ENCODE measurements around the gene SUN3. TPM values are rescaled to one million over a fixed set of nuclear protein-coding genes. Genes with fewer than 3 reads are reported as not detected.

The SUN3 gene
- polyA plus RNA-seq, 1 donor from 2014 or later, result not detected

GRCh38 chr7:47979832-47980181 is 49.1 kb downstream of the SUN3 start:
- no peaks in the 10 kb centered on the region for H3K9me2 ChIP-seq (ENCODE audit: insufficient read depth, low read length)
- peak overlapping the region; percentile 74 for H3K4me3 ChIP-seq (ENCODE audit: low read length)
- peak overlapping the region; percentile 71 for H2AFZ ChIP-seq (ENCODE audit: low read depth, low read length)
- H3K27ac ChIP-seq (ENCODE audit: low read length), result no peak overlapping the region
- peaks cover 4% of the 10 kb centered on the region for H3K79me2 ChIP-seq (replicated peaks; ENCODE audit: insufficient read depth, low read length)
- no peaks in the 10 kb centered on the region for H3F3A ChIP-seq (ENCODE audit: insufficient read depth, low read length, poor library complexity, severe bottlenecking)
- TF ChIP-seq EP300 (conservative IDR thresholded peaks at IDR 0.05; ENCODE audit: poor library complexity, severe bottlenecking) (peak; percentile 2), CTCF (IDR thresholded peaks at IDR 0.05; ENCODE audit: poor library complexity, severe bottlenecking) (no peak)
- no peaks in the 10 kb centered on the region for H3K27me3 ChIP-seq (ENCODE audit: insufficient read depth, low read depth, low read length)
- H3K9ac ChIP-seq (ENCODE audit: low read length), result peak overlapping the region; percentile 76
- peaks cover 12% of the 10 kb centered on the region for H3K36me3 ChIP-seq (ENCODE audit: insufficient read depth, low read length)
- H3K9me3 ChIP-seq (ENCODE audit: low read length), result no peaks in the 10 kb centered on the region
- no peaks in the 10 kb centered on the region for H4K20me1 ChIP-seq (ENCODE audit: insufficient read depth)
- no peak overlapping the region for H3K4me2 ChIP-seq (ENCODE audit: low read length)

GRCh38 chr7:47979145-47979831 is 49.6 kb downstream of the SUN3 start, which contains the start of gene HUS1:
HUS1 (minus strand) TSS chr7:47979615; CDS start chr7:47979519, 96 bp downstream.
- Histone ChIP-seq H3K4me2 (ENCODE audit: low read length) (peak within 1 kb of the TSS; percentile 76), H3F3A (ENCODE audit: insufficient read depth, low read length, poor library complexity, severe bottlenecking) (no peaks in the 10 kb centered on the region), H3K36me3 (ENCODE audit: insufficient read depth, low read length) (peaks cover 12% of the 10 kb centered on the region), H3K27ac (ENCODE audit: low read length) (peak within 1 kb of the TSS; percentile 49), H3K9me3 (ENCODE audit: low read length) (no peaks in the 10 kb centered on the region), H3K9me2 (ENCODE audit: insufficient read depth, low read length) (no peaks in the 10 kb centered on the region), H3K9ac (ENCODE audit: low read length) (peak within 1 kb of the TSS; percentile 76), H4K20me1 (ENCODE audit: insufficient read depth) (no peaks in the 10 kb centered on the region), H2AFZ (ENCODE audit: low read depth, low read length) (peak within 1 kb of the TSS; percentile 71), H3K27me3 (ENCODE audit: insufficient read depth, low read depth, low read length) (no peaks in the 10 kb centered on the region), H3K79me2 (replicated peaks; ENCODE audit: insufficient read depth, low read length) (peaks cover 4% of the 10 kb centered on the region), H3K4me3 (ENCODE audit: low read length) (peak within 1 kb of the TSS; percentile 74)
- TF ChIP-seq RAD21 (conservative IDR thresholded peaks at IDR 0.05) (no peak), CTCF (IDR thresholded peaks at IDR 0.05; ENCODE audit: poor library complexity, severe bottlenecking) (no peak), EZH2 (IDR thresholded peaks at IDR 0.05; ENCODE audit: borderline replicate concordance, insufficient read depth, low read length, poor library complexity, severe bottlenecking) (no peak), MXI1 (conservative IDR thresholded peaks at IDR 0.05; ENCODE audit: poor library complexity, severe bottlenecking) (peak; percentile 59), SMC3 (conservative IDR thresholded peaks at IDR 0.05; ENCODE audit: poor library complexity) (peak; percentile 34), REST (IDR thresholded peaks at IDR 0.05; ENCODE audit: borderline replicate concordance) (no peak), TAF1 (IDR thresholded peaks at IDR 0.05; ENCODE audit: low read depth) (no peak), POLR2AphosphoS5 (IDR thresholded peaks at IDR 0.05) (peak; percentile 55), EP300 (conservative IDR thresholded peaks at IDR 0.05; ENCODE audit: poor library complexity, severe bottlenecking) (peak; percentile 18)
